IMR-90 (cell line): ENCODE measurements around the gene MAP3K3. TPM values are rescaled to one million over a fixed set of nuclear protein-coding genes. Genes with fewer than 3 reads are reported as not detected.

ENCODE experiments used
- ATAC-seq: fragments of 200-7000 bp; cut with Tn5 transposase; 2 replicates; pipeline ENCODE4 v1.9.1; 2020; ENCODE audit warnings: low read depth, mild to moderate bottlenecking, moderate library complexity
- BruUV-seq: library from RNA; stranded (reverse); fragments of 400-500 nt; replicated peaks from 2 replicates; lab custom pipeline; 2021; lab: Mats Ljungman, UMichigan
- CTCF ChIA-PET: fragments of 300-600 bp; formaldehyde crosslinking; extraction: SDS; loops from one replicate; lab custom pipeline; 2021; ENCODE audit warnings: antibody characterized with exemption; lab: Yijun Ruan, JAX
- POLR2A ChIA-PET: fragments of 300-600 bp; sonication (Branson Sonifier 250); formaldehyde crosslinking; loops from one replicate; lab custom pipeline; 2022; ENCODE audit warnings: antibody characterized with exemption; ENCODE audit not compliant: unreplicated experiment; lab: Charles Lee
- DNase-seq: peaks from one replicate; pipeline ENCODE4 v3.0.0; 2013
- H2AFZ ChIP-seq: replicated peaks from 2 replicates; pipeline ENCODE3; 2013; ENCODE audit warnings: low read length, mild to moderate bottlenecking; ENCODE audit not compliant: poor library complexity
- H2AK5ac ChIP-seq: 2 replicates; pipeline ENCODE4 v1.6.1; 2013; ENCODE audit warnings: low read depth, low read length, inconsistent platforms
- H2AK9ac ChIP-seq: replicated peaks from 2 replicates; pipeline ENCODE3; 2013; ENCODE audit warnings: mild to moderate bottlenecking, low read depth, low read length, moderate library complexity; ENCODE audit not compliant: poor library complexity
- H2BK120ac ChIP-seq: 2 replicates; pipeline ENCODE4 v1.6.1; 2013; ENCODE audit warnings: low read depth, low read length, inconsistent platforms
- H2BK15ac ChIP-seq: 3 replicates; pipeline ENCODE4 v1.6.1; 2013; ENCODE audit warnings: low read depth, low read length, inconsistent platforms
- H2BK20ac ChIP-seq: 2 replicates; pipeline ENCODE4 v1.6.1; 2013; ENCODE audit warnings: low read depth, mild to moderate bottlenecking, inconsistent platforms, low read length, moderate library complexity
- H2BK5ac ChIP-seq: 2 replicates; pipeline ENCODE4 v1.6.1; 2013; ENCODE audit warnings: mild to moderate bottlenecking, low read depth, low read length, inconsistent platforms; ENCODE audit not compliant: poor library complexity, severe bottlenecking
- H3K14ac ChIP-seq: replicated peaks from 2 replicates; pipeline ENCODE4 v1.6.1; 2013; ENCODE audit warnings: low read depth, low read length, inconsistent platforms
- H3K18ac ChIP-seq: 2 replicates; pipeline ENCODE4 v1.6.1; 2013; ENCODE audit warnings: low read depth, low read length, control low read depth
- H3K23ac ChIP-seq: 2 replicates; pipeline ENCODE4 v1.6.1; 2013; ENCODE audit warnings: low read depth, low read length, inconsistent platforms
- H3K27ac ChIP-seq: 2 replicates; pipeline ENCODE4 v1.5.1; 2013; ENCODE audit warnings: mild to moderate bottlenecking, control low read depth, low read length; ENCODE audit not compliant: insufficient read depth
- H3K27me3 ChIP-seq: 2 replicates; pipeline ENCODE4 v1.6.1; 2013; ENCODE audit warnings: low read length; ENCODE audit not compliant: control insufficient read depth, insufficient read depth
- H3K36me3 ChIP-seq: 2 replicates; pipeline ENCODE4 v1.6.1; 2013; ENCODE audit warnings: low read length, mixed read lengths; ENCODE audit not compliant: control insufficient read depth, insufficient read depth
- H3K4ac ChIP-seq: 2 replicates; pipeline ENCODE4 v1.6.1; 2013; ENCODE audit warnings: low read depth, low read length, inconsistent platforms
- H3K4me1 ChIP-seq: 2 replicates; pipeline ENCODE4 v1.6.1; 2013; ENCODE audit warnings: low read length, mixed read lengths; ENCODE audit not compliant: control insufficient read depth, insufficient read depth
- H3K4me2 ChIP-seq: 2 replicates; pipeline ENCODE4 v1.6.1; 2013; ENCODE audit warnings: low read depth, mild to moderate bottlenecking, control low read depth, low read length, moderate library complexity
- H3K4me3 ChIP-seq: 2 replicates; pipeline ENCODE4 v1.5.1; 2013; ENCODE audit warnings: low read depth, mild to moderate bottlenecking, control low read depth, low read length, moderate library complexity; ENCODE audit not compliant: insufficient read depth
- H3K56ac ChIP-seq: 2 replicates; pipeline ENCODE4 v1.6.1; 2013; ENCODE audit warnings: low read length, inconsistent platforms; ENCODE audit not compliant: insufficient read depth; ENCODE audit errors: extremely low read depth
- H3K79me1 ChIP-seq, 2 experiments: 2 replicates each; pipeline ENCODE4 v1.6.1; 2013; ENCODE audit warnings: low read length in 2 of 2, inconsistent platforms in 1 of 2, low read depth in 1 of 2
- H3K9ac ChIP-seq: 2 replicates; pipeline ENCODE4 v1.6.1; 2013; ENCODE audit warnings: low read depth, low read length, control low read depth
- H3K9me1 ChIP-seq: 2 replicates; pipeline ENCODE4 v1.6.1; 2013; ENCODE audit warnings: low read length, inconsistent platforms; ENCODE audit not compliant: insufficient read depth
- H3K9me3 ChIP-seq: 2 replicates; pipeline ENCODE4 v1.6.1; 2013; ENCODE audit warnings: low read length; ENCODE audit not compliant: control insufficient read depth, insufficient read depth
- H4K20me1 ChIP-seq: 2 replicates; pipeline ENCODE4 v1.6.1; 2013; ENCODE audit warnings: low read length, inconsistent platforms; ENCODE audit not compliant: insufficient read depth
- H4K5ac ChIP-seq: 2 replicates; pipeline ENCODE4 v1.6.1; 2013; ENCODE audit warnings: mild to moderate bottlenecking, low read depth, low read length, control low read depth
- H4K8ac ChIP-seq, 2 experiments: 2 replicates each; pipeline ENCODE4 v1.6.1; 2013; ENCODE audit warnings: low read depth in 2 of 2, low read length in 2 of 2, control low read depth in 1 of 2, inconsistent platforms in 1 of 2
- H4K91ac ChIP-seq: 2 replicates; pipeline ENCODE4 v1.6.1; 2013; ENCODE audit warnings: low read depth, low read length, inconsistent platforms; ENCODE audit not compliant: insufficient read depth
- BHLHE40 ChIP-seq: fragments of 150-350 bp; IDR thresholded peaks from 2 replicates; pipeline ENCODE4 v1.6.1; 2016; ENCODE audit warnings: mild to moderate bottlenecking, low read depth, low read length
- CEBPB ChIP-seq: IDR thresholded peaks from 2 replicates; pipeline ENCODE4 v1.6.1; 2012; ENCODE audit warnings: low read depth, low read length, improper control_type of control experiment
- CHD1 ChIP-seq: IDR thresholded peaks from 2 replicates; pipeline ENCODE4 v1.6.1; 2012; ENCODE audit warnings: low read depth, low read length, improper control_type of control experiment
- CTCF ChIP-seq: conservative IDR thresholded peaks from 2 replicates; pipeline ENCODE4 v1.5.1; 2012; ENCODE audit warnings: mild to moderate bottlenecking, low read depth, low read length, improper control_type of control experiment
- FOS ChIP-seq: fragments of 150-350 bp; IDR thresholded peaks from 2 replicates; pipeline ENCODE4 v1.6.1; 2016; ENCODE audit warnings: low read depth, low read length
- MAFK ChIP-seq: IDR thresholded peaks from 2 replicates; pipeline ENCODE4 v1.6.1; 2012; ENCODE audit warnings: low read depth, low read length, improper control_type of control experiment
- MAZ ChIP-seq: IDR thresholded peaks from 2 replicates; pipeline ENCODE4 v1.6.1; 2012; ENCODE audit warnings: low read depth, mild to moderate bottlenecking, low read length, improper control_type of control experiment, moderate library complexity, borderline replicate concordance
- MXI1 ChIP-seq: IDR thresholded peaks from 2 replicates; pipeline ENCODE4 v1.6.1; 2012; ENCODE audit warnings: low read depth, mild to moderate bottlenecking, low read length, moderate library complexity, borderline replicate concordance
- NFE2L2 ChIP-seq: fragments of 150-350 bp; IDR thresholded peaks from 2 replicates; pipeline ENCODE4 v1.6.1; 2016; ENCODE audit warnings: low read depth, mild to moderate bottlenecking, low read length
- POLR2A ChIP-seq: IDR thresholded peaks from 2 replicates; pipeline ENCODE4 v1.6.1; 2012; ENCODE audit warnings: mild to moderate bottlenecking, low read depth, low read length
- RAD21 ChIP-seq: IDR thresholded peaks from 2 replicates; pipeline ENCODE4 v1.6.1; 2012; ENCODE audit warnings: low read length, improper control_type of control experiment
- RCOR1 ChIP-seq: IDR thresholded peaks from 2 replicates; pipeline ENCODE4 v1.6.1; 2012; ENCODE audit warnings: mild to moderate bottlenecking, low read length, improper control_type of control experiment; ENCODE audit not compliant: insufficient replicate concordance
- RFX5 ChIP-seq: IDR thresholded peaks from 2 replicates; pipeline ENCODE4 v1.8.0; 2012; ENCODE audit warnings: low read depth, mild to moderate bottlenecking, low read length, moderate library complexity
- SMC3 ChIP-seq: fragments of 150-350 bp; IDR thresholded peaks from 2 replicates; pipeline ENCODE4 v1.6.1; 2016; ENCODE audit warnings: low read depth, mild to moderate bottlenecking, antibody characterized with exemption, low read length, moderate library complexity
- USF2 ChIP-seq: fragments of 150-350 bp; IDR thresholded peaks from 2 replicates; pipeline ENCODE4 v1.6.1; 2017; ENCODE audit warnings: mild to moderate bottlenecking, antibody characterized with exemption, low read length, low read depth
- WGBS, 2 experiments: methylation state at CpG; one replicate each; pipeline versions ENCODE4 v1.1.5 to v1.1.7; 2013; ENCODE audit warnings: missing lambda C conversion rate in 2 of 2; ENCODE audit not compliant: insufficient read length in 1 of 2; ENCODE audit errors: extremely low coverage in 2 of 2; 5-methylcytosine and 5-hydroxymethylcytosine counted together
- dilution Hi-C: fragments of 300-500 bp; cut with HindIII; formaldehyde crosslinking; loops from one replicate; pipeline ENCODE4 v1.14.3; 2018; ENCODE audit warnings: low sequenced_read_pairs; ENCODE audit not compliant: unreplicated experiment
- in situ Hi-C: fragments of 300-500 bp; cut with MboI; formaldehyde crosslinking; loops from 3 replicates; pipeline ENCODE4 v1.14.3; 2019; ENCODE audit warnings: low sequenced_read_pairs, inconsistent platforms, mixed read lengths
- intact Hi-C: fragments of 100-400 bp; cut with micrococcal nuclease; formaldehyde crosslinking; loops from 2 replicates; pipeline ENCODE4 v1.10.0; 2022
- polyA plus RNA-seq, 3 experiments: library from polyadenylated mRNA; depleted of rRNA; stranded (reverse); fragments of >200 nt; gene quantifications; 2 replicates each; pipeline ENCODE4 v1.2.3, GENCODE V29; 2012; ENCODE audit warnings: low replicate concordance in 1 of 3
- total RNA-seq: library from RNA; depleted of rRNA; stranded (reverse); fragments of >200 nt; gene quantifications from 2 replicates; pipeline ENCODE4 v1.2.3, GENCODE V29; 2012

MAP3K3 gene
- total and polyA plus RNA-seq, 2 of the 4 experiments (the other 2 are of a cell fraction), result 19.1 to 25.6 TPM

- Histone ChIP-seq H2BK20ac (no peak overlapping the region), H3K27ac (no peak overlapping the region), H3K4me2 (no peak overlapping the region), H3K4me3 (no peak overlapping the region), H2AK9ac (no peak overlapping the region), H4K5ac (no peak overlapping the region), H4K91ac (no peak overlapping the region), H3K4ac (no peak overlapping the region), H2AK5ac (no peak overlapping the region), H3K4me1 (no peaks in the 10 kb centered on the region), H3K56ac (no peak overlapping the region), H4K8ac (no peak overlapping the region), H4K20me1 (peaks cover 5% of the 10 kb centered on the region), H2BK120ac (no peak overlapping the region), H2AFZ (peak overlapping the region; percentile 19), H3K9ac (no peak overlapping the region), H3K14ac (no peak overlapping the region), H2BK5ac (no peak overlapping the region), H3K9me3 (no peaks in the 10 kb centered on the region), H3K9me1 (0 out of 2 replicates have a peak, but pooled peaks cover 2% of the 10 kb centered on the region), H3K18ac (no peak overlapping the region), H2BK15ac (no peak overlapping the region), H3K79me1 (peaks cover 0 to 13% of the 10 kb centered on the region in 2 experiments; a peak in 1 of 4 replicates), H3K27me3 (no peaks in the 10 kb centered on the region), H3K23ac (no peak overlapping the region), H3K36me3 (peaks cover 44% of the 10 kb centered on the region)
- intact Hi-C loops, result no loop called here
- no TSS peak for BruUV-seq
- POLR2A ChIA-PET, result interaction anchor here (0.6 kb wide), 1 partner anchor 24 kb away, joined by 7 read pairs; no protein-coding TSS in a partner anchor
- CTCF ChIA-PET, result no interaction called here
- dilution Hi-C loops, result no loop called here
- ATAC-seq (no peak), DNase-seq (no peak)
- whole genome bisulfite sequencing, 2 experiments, result 74% methylated on average over 3 of the region's 12 CpGs; no CpG with 5 or more reads in 1 of the 2 experiments
- in situ Hi-C loops, result no loop called here
- TF ChIP-seq CHD1, result no peak
- no peak for TF ChIP-seq CEBPB
- TF ChIP-seq RFX5, result no peak
- no peak for TF ChIP-seq USF2
- no peak for TF ChIP-seq POLR2A
- TF ChIP-seq SMC3, result no peak
- no peak for TF ChIP-seq MAFK
- no peak for TF ChIP-seq BHLHE40
- TF ChIP-seq FOS, result no peak
- TF ChIP-seq RAD21, result no peak
- no peak for TF ChIP-seq MXI1
- TF ChIP-seq RCOR1, result no peak
- no peak for TF ChIP-seq CTCF
- TF ChIP-seq NFE2L2, result no peak
- TF ChIP-seq MAZ, result no peak
Measured at GRCh38 chr17:63694229-63694949, 72.2 kb downstream of the MAP3K3 start.
